AG09319 (cell line): ENCODE results near the gene TRAPPC3L.
A peak's percentile ranks its signal among the peaks of the same experiment; 100 is the strongest.

Experiments used
- DNase-seq: peaks from one replicate; pipeline ENCODE4 v3.0.0-alpha.2; 2010; ENCODE audit warnings: low read depth; ENCODE audit errors: extremely low read depth
- CTCF ChIP-seq: IDR thresholded peaks from 2 replicates; pipeline ENCODE4 v1.5.1; 2011; ENCODE audit warnings: low read depth, mild to moderate bottlenecking, inconsistent platforms, low read length, moderate library complexity

Gene TRAPPC3L

GRCh38 chr6:116542426-116542825, 3.1 kb downstream of the TRAPPC3L start:
- DNase-seq, result no peak
- no peak for TF ChIP-seq CTCF

- peak; percentile 25 for DNase-seq
- peak; percentile 61 for TF ChIP-seq CTCF
Observed at GRCh38 chr6:116536216-116536621, 9.3 kb downstream of the TRAPPC3L start.

GRCh38 chr6:116535109-116535508, 10.4 kb downstream of the TRAPPC3L start:
- TF ChIP-seq CTCF, result no peak
- no peak for DNase-seq

- TF ChIP-seq CTCF, result peak; percentile 10
- no peak for DNase-seq
Observed at GRCh38 chr6:116533233-116533957, 12.1 kb downstream of the TRAPPC3L start.

GRCh38 chr6:116531675-116532570, 13.6 kb downstream of the TRAPPC3L start:
- peak; percentile 76 for TF ChIP-seq CTCF
- DNase-seq, result peak; percentile 49

GRCh38 chr6:116530436-116530835, 15.0 kb downstream of the TRAPPC3L start:
- DNase-seq, result no peak
- TF ChIP-seq CTCF, result no peak
